NCI-H1436 (cell line): ENCODE measurements around the gene SEPTIN12.
"Not testable (repeated sequence)": the region's sequence is repeated elsewhere in the genome, so short reads cannot be mapped to it uniquely, and the experiment has no call there.

Source experiments
- DNase-seq: peaks from one replicate; lab custom pipeline; 2025; lab: John Stamatoyannopoulos, UW

The SEPTIN12 gene

DNA sequence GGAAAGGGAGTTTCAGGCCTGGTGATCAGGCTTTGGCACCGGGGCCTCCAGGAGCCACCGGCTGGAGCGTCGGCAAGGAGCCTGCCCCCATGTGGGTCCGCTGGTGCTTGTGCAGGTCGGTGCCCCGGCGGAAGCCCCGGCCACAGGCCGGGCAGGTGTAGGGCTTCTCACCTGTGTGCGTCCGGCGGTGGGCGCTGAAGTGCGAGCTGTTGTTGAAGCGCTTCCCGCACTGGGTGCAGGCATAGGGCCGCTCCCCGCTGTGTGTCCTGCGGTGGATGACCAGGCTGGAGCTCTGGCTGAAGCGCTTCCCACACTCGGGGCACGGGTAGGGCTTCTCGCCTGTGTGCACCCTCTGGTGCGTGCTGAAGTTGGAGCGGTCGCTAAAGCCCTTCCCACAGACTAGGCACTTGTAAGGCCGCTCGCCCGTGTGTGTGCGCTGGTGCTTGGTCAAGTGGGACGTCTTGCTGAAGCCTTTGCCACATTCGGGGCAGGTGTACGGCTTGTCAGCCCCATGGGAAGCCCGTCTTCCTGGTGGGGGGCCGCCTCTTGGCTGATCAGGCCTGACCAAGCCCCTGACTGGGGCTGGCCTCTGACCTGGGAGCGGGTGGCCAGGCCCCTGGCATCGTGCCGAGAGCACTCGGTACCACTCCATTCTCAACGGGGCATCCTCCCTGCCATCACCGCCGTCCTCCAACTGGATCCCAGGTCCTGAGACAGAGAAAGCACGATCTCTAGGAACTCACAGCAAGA, 35.6 kb downstream of the SEPTIN12 start:
- DNase-seq, result no peak

DNA sequence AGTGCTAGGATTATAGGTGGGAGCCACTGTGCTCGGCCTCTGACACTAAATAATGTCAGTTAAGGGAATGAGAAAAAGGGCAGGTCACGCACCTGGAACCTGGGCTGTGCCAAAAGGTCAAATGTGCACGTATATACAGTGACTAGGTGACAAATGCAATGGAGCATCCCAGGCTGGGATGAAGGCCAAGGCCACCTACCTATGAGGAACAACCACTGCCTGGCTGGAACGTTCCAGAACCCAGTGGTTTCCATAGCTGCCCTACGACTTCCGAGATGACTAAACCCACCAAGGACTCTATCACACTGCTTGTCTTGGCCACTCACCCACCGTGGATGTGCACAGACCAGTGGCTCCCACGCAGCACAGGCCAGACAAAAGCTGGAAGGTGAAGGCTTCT, 37.2 kb downstream of the SEPTIN12 start:
- DNase-seq, result no peak

DNA sequence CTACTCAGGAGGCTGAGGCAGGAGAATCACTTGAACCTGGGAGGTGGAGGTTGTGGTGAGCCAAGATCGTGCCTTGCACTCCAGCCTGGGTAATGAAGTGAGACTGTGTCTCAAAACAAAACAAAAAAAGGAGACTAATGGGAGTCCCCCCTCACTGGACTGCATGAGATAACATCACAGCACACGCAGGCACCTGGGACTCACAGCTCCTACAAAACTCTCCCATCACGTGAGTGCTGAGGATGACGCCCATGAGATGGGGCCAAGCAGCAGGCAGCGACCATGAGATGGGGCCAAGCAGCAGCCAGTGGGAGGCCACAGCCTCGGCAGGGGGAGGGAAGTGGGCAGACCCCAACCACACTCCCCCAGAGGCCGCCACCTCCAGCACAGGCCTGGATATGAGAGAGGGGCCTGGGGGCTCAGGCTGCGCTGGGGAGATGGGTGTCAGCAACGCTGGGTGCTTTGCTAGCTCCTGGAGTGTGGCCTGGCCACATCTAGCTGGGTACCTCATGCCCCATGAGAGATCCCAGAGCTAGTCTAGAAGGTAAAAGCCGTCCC, 38.4 kb downstream of the SEPTIN12 start:
- no peak for DNase-seq

DNA sequence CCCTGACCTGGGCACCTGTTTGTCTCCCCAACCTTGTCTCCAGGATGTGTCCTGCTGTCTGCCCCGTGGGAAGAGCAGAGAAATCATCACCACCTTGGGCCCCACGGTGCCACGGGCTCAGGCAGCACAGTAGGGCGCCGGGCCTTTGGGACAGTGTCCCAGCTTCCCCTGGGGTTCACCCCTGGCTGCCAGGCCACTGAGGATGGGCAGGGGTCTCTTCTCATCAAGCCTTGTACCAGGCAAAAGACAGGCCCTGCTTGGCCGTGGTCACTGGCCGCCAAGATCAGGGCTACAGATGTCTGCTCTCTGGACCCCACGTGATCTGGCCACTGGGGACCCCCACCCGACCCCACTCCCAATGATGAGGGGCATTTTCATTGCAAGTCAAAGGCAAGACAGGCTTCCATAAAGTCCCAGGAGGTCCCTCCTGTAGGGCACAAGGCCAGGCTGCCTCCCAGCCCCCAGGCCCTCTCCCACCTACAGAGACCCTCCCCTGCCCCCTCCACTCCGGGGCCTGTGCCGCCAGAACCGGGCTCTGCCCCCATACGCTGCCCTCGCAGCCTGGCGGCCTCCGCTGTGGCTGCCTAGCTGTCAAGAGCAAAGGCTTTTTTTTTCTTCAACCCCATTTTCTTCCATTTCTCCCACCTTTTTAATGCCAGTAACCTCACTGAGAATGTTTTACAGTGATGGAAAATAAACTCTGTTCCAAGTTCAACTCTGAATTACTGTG, 39.3 kb downstream of the SEPTIN12 start:
- no peak for DNase-seq

DNA sequence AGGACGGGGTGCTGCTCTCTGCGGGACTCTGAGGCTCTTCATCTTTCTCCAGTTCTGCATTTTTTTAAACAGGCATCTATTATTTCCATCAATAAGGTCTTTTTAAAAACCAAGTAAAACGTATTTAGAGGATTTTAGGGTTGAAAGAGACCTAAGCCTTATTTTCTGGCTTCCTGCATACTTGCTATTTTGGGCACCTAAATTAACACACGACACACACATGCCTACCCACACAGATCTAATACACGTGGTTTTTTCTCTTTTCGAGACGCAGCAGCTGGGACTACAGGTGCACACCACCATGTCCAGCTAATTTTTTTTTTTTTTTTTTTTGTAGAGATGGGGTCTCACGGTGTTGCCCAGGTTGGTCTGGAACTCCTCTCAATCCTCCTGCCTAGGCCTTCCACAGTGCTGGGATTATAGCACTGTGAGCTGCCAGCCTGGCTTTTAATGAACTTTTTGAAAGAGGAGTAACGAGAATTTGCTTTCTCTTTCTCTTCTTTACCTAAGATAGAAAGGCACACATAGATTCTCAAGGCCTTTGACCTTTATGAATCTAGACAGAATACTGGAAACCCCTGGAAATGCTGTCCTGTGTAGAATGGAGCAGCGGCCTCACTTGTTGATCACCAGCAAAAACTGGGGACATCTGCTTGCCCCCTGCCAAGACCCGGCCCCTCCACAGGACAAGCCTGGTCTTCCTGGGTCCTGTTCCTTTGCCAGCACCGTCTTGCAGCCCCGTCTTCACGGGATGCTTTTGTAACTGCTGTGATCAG, 40.1 kb downstream of the SEPTIN12 start:
- no peak for DNase-seq

DNA sequence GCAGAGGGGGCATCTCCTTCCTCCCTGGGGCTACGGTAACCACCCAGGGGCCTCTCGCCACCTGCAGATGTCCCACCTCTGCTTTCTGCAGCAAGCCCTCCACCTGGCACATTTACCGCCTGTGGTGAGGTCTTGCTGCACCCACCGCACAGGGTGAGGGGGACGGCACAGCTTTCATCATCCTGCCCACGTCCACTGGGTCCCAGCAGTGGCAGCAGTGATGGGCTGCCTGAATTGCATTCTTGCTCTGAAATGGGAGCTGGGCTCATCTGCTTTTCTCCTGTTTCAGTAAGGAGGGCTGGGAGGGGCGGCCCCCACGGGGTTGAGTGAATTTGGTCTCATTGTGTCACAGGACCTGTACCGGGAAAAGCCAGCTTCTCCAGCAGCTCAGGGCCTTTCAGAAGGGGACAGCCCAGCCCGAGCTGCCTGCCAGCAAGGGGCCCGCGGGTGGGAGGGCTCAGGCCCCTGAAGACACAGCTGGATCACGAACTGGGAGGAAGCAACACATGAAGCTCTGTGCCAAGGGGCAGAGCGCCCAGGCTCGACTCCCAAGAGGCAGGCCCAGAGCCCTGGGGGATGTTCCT, 41.1 kb downstream of the SEPTIN12 start:
- DNase-seq, result no peak

DNA sequence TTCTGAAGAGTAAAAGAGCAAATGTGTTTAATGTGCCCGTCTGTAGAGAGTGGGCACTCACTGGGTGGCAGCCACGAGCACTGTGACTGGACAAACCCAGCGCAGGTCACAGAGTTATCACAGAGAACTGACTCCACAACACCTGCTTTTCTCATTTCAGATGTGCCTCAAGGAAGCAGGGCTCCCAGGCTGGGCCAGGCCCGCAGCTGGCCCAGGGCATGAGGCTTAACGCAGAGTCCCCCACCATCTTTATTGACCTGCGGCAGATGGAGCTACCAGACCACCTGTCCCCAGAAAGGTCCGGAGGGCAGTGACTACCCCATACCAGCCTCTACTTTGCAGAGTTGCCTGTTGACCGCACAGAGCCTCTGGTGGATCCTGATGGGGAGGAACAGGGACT, 41.9 kb downstream of the SEPTIN12 start:
- DNase-seq, result no peak

DNA sequence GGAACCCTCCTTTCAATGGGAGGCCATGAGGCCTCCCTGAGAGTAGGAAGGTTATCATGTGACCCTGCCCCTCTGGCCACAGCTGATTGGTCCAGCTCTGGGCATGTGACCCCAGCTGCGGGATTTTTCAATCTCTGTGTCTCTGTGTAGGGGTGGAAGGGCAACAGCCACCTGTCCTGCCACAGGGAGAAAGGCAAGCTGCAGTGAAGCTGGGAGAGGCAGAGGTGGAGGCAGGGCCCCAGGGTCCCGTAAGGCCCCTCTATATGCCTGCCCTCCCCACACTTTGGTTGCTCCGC, 42.9 kb downstream of the SEPTIN12 start:
- DNase-seq, result no peak

DNA sequence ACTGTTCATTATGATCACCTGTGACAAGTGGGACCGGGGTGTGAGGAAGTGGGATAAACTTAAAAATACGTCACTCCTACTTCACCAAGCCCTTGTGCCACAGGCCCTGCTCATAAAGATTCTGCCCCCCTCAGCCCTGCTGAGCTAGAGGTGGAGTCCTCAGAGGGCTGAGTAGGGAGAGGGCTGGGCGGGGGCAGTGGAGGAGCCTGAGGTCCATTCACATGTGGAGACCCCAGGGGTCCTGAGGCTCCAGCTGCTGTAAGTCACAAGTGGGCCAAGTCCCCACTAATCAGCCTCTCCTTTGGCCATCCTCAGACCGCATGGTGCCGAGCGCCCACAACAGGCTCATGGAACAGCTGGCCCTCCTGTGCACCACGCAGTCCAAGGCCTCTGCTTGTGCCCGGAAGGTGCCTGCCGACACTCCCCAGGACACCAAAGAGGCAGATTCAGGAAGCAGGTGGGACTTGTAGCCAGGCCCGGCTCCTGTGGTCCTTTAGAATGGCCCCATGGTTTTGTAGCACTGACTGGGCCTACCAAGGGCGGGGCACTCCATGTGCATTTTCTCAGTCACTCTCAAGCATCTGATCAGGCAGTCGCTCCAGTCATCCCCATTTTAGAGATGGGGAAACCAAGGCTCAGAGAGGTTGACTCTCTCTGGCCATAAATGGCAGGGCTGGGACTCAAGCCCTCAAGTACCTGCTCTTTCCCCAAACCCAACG, 43.4 kb downstream of the SEPTIN12 start:
- DNase-seq, result no peak

DNA sequence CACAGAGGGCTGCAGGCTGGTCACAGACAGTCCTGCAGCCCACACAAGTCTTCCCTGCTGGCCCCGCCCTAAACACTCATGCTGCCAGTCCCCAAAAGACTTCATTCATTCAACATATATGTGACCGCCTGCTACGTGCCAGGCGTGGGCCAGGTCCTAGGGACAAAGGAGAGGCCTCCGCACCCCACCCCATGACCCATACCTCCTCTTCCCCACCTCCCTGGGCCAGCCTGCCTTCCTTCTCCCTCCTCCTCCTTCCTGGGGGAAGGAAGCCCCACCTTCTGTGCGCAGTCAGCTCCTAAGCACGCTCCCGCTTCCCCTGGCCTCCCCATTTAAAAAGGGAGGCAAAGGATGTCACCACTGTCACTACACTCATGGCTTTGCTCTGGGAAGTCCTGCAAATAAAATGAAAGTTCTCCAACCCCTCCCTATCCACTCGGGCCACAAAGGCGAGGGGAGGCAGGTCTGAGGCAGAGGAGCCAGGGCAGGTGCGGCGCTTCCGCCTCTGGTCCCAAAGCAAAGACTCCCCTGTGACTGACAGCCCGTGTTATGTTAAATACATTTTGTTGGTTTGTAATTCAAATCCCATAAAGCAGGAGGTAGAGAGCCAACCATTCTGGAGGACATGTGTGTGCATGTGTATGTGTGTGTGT, 44.8 kb downstream of the SEPTIN12 start:
- no peak for DNase-seq

DNA sequence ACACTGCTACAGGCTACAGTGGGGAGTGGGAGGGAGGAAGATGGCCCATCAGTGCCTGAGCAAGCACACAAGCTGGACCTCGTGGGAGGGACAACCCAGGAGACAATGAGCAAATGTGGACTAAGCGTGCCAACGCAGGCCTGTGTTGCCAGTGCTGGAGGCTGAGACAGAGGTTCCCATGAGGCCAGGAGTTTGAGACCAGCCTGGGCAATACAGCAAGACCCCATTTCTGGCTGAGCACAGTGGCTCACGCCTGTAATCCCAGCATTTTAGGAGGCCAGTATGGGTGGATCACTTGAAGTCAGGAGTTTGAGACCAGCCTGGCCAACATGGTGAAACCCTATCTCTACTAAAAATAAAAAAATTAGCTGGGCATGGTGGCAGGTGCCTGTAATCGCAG, 49.8 kb downstream of the SEPTIN12 start:
- DNase-seq, result not testable (repeated sequence)

DNA sequence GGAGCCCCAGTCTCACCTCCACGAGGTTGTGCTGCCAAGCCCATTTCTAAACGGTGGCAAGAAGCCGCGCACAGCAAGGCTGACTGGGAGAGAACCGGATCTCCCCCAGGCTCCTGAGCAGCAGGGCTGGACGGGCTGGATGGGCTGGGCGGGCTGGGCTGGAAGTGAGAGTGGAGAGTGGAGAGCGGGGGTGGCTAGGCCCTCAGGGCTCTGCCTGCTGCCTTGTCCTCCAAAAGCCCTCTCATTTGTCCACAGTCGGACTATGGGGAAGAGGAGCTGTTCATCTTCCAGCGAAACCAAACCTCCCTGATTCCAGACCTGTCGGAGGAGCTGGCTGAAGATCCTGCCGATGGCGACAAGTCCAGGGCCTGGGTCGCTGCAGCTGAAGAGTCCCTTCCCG, 50.6 kb downstream of the SEPTIN12 start:
- no peak for DNase-seq

DNA sequence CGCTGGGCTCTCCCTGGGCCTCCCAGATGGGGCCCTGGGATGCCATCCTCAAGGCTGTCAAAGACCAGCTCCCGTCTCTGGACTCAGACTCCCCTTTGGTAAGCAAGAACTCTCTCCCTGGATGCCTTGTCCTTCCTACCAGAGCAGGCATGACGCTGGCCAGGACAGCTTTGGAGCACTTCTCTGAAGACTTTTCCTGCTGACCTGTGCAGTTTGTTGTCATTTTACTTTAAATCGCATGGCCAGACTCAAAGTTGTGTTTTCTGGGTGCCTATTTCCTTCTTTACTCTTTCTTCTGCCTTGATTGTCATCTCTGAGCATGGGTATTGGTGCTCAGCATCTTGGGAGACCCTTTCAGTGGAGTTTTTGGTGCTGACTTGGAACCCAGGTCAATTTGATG, 51.6 kb downstream of the SEPTIN12 start:
- no peak for DNase-seq

DNA sequence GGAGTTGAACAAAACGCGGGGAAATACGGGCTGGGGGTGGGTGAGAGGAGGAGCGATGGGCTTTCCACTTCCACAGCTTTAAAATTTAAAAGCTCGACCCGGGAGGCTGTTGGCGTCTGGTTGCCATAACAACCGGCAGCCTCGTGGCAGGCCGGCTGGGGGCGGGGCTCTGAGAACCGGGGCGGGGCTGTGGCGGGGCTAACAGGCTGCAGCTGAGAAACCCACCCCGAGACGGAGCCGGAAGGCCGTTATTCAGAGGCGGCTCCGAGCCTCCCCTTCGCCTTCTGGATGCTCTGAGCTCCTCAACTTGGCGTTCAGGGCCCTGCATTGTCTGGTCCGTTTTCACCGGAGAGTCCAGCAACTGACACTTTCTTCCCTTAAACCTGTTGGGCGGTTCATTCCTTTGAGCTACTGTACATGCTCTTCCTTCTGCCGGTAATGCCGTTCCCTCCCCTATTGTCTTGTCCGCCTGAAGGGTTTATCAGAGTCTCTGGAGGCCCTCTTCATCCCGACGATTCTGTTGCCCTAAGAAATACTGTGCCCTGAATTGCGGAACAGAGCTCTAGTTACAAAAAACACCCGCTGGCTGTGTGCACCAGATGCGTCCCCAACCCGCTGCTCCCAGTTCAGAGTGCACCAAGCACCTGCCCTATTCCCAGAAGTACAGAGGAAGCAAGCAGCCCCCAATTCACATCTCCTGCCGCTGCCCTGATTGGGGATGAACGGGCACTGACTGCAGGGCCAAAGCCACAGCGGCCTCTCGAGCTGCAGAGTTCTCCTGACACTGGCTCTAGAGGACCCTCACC, 53.2 kb downstream of the SEPTIN12 start:
- DNase-seq, result peak; percentile 79

DNA sequence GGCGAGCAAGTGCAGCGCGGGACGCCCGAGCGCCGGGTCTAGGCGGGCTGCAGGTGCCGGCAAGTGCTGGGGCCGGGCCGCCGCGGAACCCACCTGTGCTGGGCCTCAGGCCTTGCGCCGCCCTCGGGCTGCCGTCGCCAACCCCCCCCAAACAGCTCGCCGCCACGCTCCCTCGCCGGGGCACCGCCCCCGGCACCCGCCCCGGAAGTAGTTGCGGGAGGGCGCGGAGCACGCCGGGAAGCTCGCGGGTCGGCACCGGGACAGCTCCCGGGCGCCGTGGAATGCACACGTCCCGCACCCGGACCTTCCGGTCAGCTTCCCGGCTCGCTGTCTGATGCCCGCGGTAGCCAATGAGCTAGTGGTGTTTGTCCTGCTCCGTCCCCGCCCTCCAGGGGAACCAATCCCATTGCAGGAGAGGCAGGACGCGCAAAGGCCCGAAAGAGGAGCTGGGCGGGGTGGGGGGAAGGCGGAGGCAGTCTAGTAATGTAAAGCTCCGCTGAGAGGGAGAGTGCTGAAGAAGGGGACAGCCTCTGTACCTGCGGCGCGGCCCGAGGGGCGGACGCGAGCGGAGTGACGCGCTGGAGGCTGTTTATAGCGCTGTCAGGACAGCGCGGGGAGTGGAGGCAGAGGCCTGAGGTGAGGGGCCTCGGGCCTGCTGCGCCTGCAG, 53.9 kb downstream of the SEPTIN12 start, which contains the start of the genes ANKS3 and DNAAF8:
Gene ANKS3, minus strand, starts transcription at position 209 of the 667 bp plus-strand sequence. CDS start 4,122 bp downstream, outside the sequence.
Gene DNAAF8, plus strand, starts transcription at position 475 of the 667 bp plus-strand sequence. CDS start 1,978 bp downstream, outside the sequence.
- DNase-seq, result peak; percentile 68

DNA sequence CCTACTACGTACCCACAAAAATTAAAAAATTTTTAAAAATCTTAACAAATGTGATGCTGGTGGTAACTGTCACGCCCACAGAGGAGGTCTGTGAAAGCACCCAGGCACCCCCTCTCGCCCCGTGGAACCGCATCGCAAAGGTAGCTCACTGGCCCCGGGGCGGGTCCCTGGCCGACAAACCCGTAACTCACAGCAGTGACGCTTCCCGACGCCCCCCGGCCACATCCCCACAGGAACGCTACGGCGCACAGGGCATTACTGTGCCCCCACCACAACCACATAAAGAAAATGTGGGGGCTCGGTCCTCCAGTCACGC, 54.4 kb downstream of the SEPTIN12 start:
- no peak for DNase-seq

DNA sequence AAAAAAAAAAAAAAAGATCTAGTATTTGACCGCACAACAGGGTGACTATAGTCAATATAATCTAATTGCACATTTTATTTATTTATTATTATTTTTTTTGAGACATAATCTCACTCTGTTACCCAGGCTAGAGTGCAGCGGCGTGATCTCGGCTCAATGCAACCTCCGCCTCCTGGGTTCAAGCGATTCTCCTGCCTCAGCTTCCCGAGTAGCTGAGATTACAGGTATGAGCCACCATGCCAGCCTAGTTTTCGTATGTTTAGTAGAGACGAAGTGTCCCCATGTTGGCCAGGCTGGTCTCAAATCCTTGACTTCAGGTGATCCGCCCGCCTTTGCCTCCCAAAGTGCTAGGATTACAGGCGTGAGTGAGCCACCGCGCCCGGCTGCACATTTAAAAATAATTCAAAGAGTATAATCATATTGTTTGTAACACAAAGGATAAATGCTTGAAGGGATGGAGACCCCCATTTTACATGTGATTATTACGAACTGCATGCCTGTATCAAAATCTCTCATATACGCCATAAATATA, 54.9 kb downstream of the SEPTIN12 start:
- no peak for DNase-seq

DNA sequence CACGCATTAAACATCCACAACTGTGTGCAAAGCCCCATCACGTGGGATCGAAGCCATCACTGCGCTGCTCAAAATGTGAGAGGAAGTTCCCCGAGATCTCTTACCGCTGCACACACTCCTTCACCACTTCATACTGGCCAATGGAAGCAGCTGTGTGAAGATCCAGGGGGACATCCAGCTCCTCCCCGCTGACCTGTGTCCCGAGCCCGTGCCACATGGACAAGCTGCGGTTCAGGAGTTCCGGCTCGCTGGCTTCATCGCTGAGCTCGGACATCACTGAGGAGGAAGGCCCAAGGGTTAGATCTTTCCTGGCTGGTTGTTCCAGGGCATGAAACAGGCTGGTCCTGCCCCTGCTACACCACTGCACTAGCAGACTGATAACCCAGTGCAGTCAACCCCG, 58.3 kb downstream of the SEPTIN12 start:
- no peak for DNase-seq

DNA sequence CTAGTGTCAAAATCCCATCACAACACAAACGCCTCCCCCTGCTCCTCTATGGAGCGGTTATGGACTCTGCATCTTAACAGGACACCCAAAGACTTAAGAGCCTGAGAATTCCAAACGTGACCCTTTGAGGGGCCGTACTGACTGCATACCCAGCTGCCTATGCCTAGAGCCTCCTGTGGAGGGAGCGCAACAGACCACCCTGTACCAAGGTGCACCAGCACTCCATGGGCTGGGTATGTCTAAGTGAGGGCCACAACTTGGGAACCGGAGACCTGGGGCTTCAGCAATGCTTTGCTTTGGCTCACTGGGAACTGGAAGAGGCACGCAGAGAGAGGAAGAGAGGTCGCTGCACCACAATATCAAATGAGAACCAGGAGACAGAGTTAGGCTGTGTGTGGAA, 59.5 kb downstream of the SEPTIN12 start:
- no peak for DNase-seq
